Measurements from ENCODE around the gene SLAMF8. TPM values are rescaled to one million over a fixed set of nuclear protein-coding genes. Genes with fewer than 3 reads are reported as not detected.

Gene SLAMF8
- total RNA-seq, 1 donor from 2014 or later = not detected

- DNase-seq (ENCODE audit: low spot score in 2 of 2) (no peak), FAIRE-seq (no peak)
Observed at GRCh38 chr1:159845751-159846629, 19.3 kb downstream of the SLAMF8 start.

GRCh38 chr1:159847231-159847630 is 20.6 kb downstream of the SLAMF8 start:
- FAIRE-seq = no peak
- no peak for DNase-seq (ENCODE audit: low spot score in 2 of 2)

- DNase-seq (ENCODE audit: low spot score in 2 of 2) = no peak
- FAIRE-seq = no peak
Observed at GRCh38 chr1:159848326-159848725, 21.7 kb downstream of the SLAMF8 start.

GRCh38 chr1:159849626-159850366 is 23.1 kb downstream of the SLAMF8 start:
- DNase-seq (ENCODE audit: low spot score in 2 of 2) (no peak), FAIRE-seq (no peak)

- no peak for DNase-seq (ENCODE audit: low spot score in 2 of 2)
- no peak for FAIRE-seq
Observed at GRCh38 chr1:159851407-159851806, 24.7 kb downstream of the SLAMF8 start.

- DNase-seq (ENCODE audit: low spot score in 2 of 2) (no peak), FAIRE-seq (no peak)
Observed at GRCh38 chr1:159853417-159854115, 26.9 kb downstream of the SLAMF8 start.

- no peak for FAIRE-seq
Observed at GRCh38 chr1:159854116-159854692, 27.5 kb downstream of the SLAMF8 start.

GRCh38 chr1:159854693-159855192 is 28.1 kb downstream of the SLAMF8 start:
- no peak for FAIRE-seq
- peak; percentile 76 to 78 for DNase-seq (ENCODE audit: low spot score in 2 of 2)

More at GRCh38 chr1:159854116-159854692, 27.5 kb downstream of the SLAMF8 start:
- DNase-seq (ENCODE audit: low spot score in 2 of 2) = peak; percentile 41 to 47

- DNase-seq (ENCODE audit: low spot score in 2 of 2) (no peak), FAIRE-seq (no peak)
Observed at GRCh38 chr1:159855709-159856108, 29.0 kb downstream of the SLAMF8 start.

GRCh38 chr1:159856576-159856975 is 29.9 kb downstream of the SLAMF8 start:
- DNase-seq (ENCODE audit: low spot score in 2 of 2) (no peak), FAIRE-seq (no peak)

- FAIRE-seq (no peak), DNase-seq (ENCODE audit: low spot score in 2 of 2) (no peak)
Observed at GRCh38 chr1:159857889-159858288, 31.2 kb downstream of the SLAMF8 start.

GRCh38 chr1:159859767-159860322 is 33.2 kb downstream of the SLAMF8 start:
- DNase-seq (ENCODE audit: low spot score in 2 of 2) (no peak), FAIRE-seq (no peak)

- FAIRE-seq (no peak), DNase-seq (ENCODE audit: low spot score in 2 of 2) (no peak)
Observed at GRCh38 chr1:159860456-159860855, 33.8 kb downstream of the SLAMF8 start.

- FAIRE-seq (no peak), DNase-seq (ENCODE audit: low spot score in 2 of 2) (no peak)
Observed at GRCh38 chr1:159861218-159861617, 34.5 kb downstream of the SLAMF8 start.

GRCh38 chr1:159862031-159862430 is 35.4 kb downstream of the SLAMF8 start:
- DNase-seq (ENCODE audit: low spot score in 2 of 2) (no peak), FAIRE-seq (no peak)

GRCh38 chr1:159862557-159862956 is 35.9 kb downstream of the SLAMF8 start, which contains the start of gene VSIG8:
VSIG8 (minus strand) TSS chr1:159862657; CDS start chr1:159862521, 136 bp downstream.
- FAIRE-seq (no peak), DNase-seq (ENCODE audit: low spot score in 2 of 2) (no peak)

- FAIRE-seq = no peak
- DNase-seq (ENCODE audit: low spot score in 2 of 2) = no peak
Observed at GRCh38 chr1:159864262-159864661, 37.6 kb downstream of the SLAMF8 start.

GRCh38 chr1:159866066-159866465 is 39.4 kb downstream of the SLAMF8 start:
- DNase-seq (ENCODE audit: low spot score in 2 of 2) = no peak
- FAIRE-seq = no peak

- DNase-seq (ENCODE audit: low spot score in 2 of 2) (no peak), FAIRE-seq (no peak)
Observed at GRCh38 chr1:159866905-159867663, 40.4 kb downstream of the SLAMF8 start.
